PC-9 (cell line): ENCODE data around the gene TOMM70. TPM values are rescaled to one million over a fixed set of nuclear protein-coding genes. Genes with fewer than 3 reads are reported as not detected.
"Not testable (repeated sequence)": the region's sequence is repeated elsewhere in the genome, so short reads cannot be mapped to it uniquely, and the experiment has no call there.

Source experiments
- BruUV-seq: library from RNA; stranded (reverse); fragments of 400-500 nt; replicated peaks from 2 replicates; lab custom pipeline; 2021; lab: Mats Ljungman, UMichigan
- CTCF ChIA-PET: fragments of 300-600 bp; sonication (Branson Sonifier 250); formaldehyde crosslinking; loops from one replicate; lab custom pipeline; 2022; ENCODE audit warnings: antibody characterized with exemption; lab: Charles Lee
- POLR2A ChIA-PET: fragments of 300-600 bp; sonication (Branson Sonifier 250); formaldehyde crosslinking; loops from one replicate; lab custom pipeline; 2022; ENCODE audit warnings: antibody characterized with exemption; ENCODE audit not compliant: unreplicated experiment; lab: Charles Lee
- DNase-seq, 2 experiments: peaks; one replicate each; pipeline versions ENCODE4 v3.0.0 to v3.0.0-alpha.2; 2015 to 2022; ENCODE audit warnings: mixed read lengths in 1 of 2
- H2AFZ ChIP-seq: fragments of 200-600 bp; sonication (generic); 2 replicates; pipeline ENCODE4 v1.8.1; 2017; ENCODE audit warnings: antibody characterized with exemption
- H3F3A ChIP-seq: fragments of 200-600 bp; sonication (generic); 2 replicates; pipeline ENCODE4 v1.8.1; 2017; ENCODE audit warnings: antibody characterized with exemption, mild to moderate bottlenecking, low read depth; ENCODE audit not compliant: insufficient read depth
- H3K27ac ChIP-seq: fragments of 200-600 bp; sonication (generic); 2 replicates; pipeline ENCODE4 v1.6.1; 2016; ENCODE audit warnings: mixed run types
- H3K27me3 ChIP-seq: fragments of 200-600 bp; sonication (generic); 2 replicates; pipeline ENCODE4 v1.6.1; 2016; ENCODE audit warnings: low read depth, mixed run types; ENCODE audit not compliant: insufficient read depth
- H3K36me3 ChIP-seq: fragments of 200-600 bp; sonication (generic); 2 replicates; pipeline ENCODE4 v1.6.1; 2016; ENCODE audit warnings: low read depth, mixed run types
- H3K4me1 ChIP-seq: fragments of 200-600 bp; sonication (generic); replicated peaks from 2 replicates; pipeline ENCODE4 v1.6.1; 2016; ENCODE audit warnings: mixed run types; ENCODE audit not compliant: insufficient read depth
- H3K4me2 ChIP-seq: fragments of 200-600 bp; sonication (generic); 2 replicates; pipeline ENCODE4 v1.6.1; 2017; ENCODE audit warnings: mixed run types
- H3K4me3 ChIP-seq: fragments of 200-600 bp; sonication (generic); 2 replicates; pipeline ENCODE4 v1.6.1; 2016; ENCODE audit warnings: mixed run types
- H3K79me2 ChIP-seq: fragments of 200-600 bp; sonication (generic); 2 replicates; pipeline ENCODE4 v1.6.1; 2017; ENCODE audit warnings: low read depth, mixed run types
- H3K9me2 ChIP-seq: fragments of 200-600 bp; sonication (generic); 2 replicates; pipeline ENCODE4 v1.8.1; 2017; ENCODE audit warnings: mild to moderate bottlenecking; ENCODE audit not compliant: insufficient read depth
- H3K9me3 ChIP-seq: fragments of 200-600 bp; sonication (generic); 2 replicates; pipeline ENCODE4 v1.8.1; 2016; ENCODE audit warnings: low read depth; ENCODE audit not compliant: insufficient read depth
- H4K20me1 ChIP-seq: fragments of 200-600 bp; sonication (generic); 2 replicates; pipeline ENCODE4 v1.8.1; 2017; ENCODE audit not compliant: insufficient read depth
- CTCF ChIP-seq: fragments of 200-600 bp; sonication (generic); conservative IDR thresholded peaks from 2 replicates; pipeline ENCODE4 v1.6.1; 2017; ENCODE audit warnings: mixed run types, antibody characterized with exemption, mild to moderate bottlenecking, moderate library complexity
- EZH2 ChIP-seq: fragments of 200-600 bp; sonication (generic); IDR thresholded peaks from 2 replicates; pipeline ENCODE4 v1.8.0; 2017; ENCODE audit warnings: antibody characterized with exemption, low read depth
- intact Hi-C: fragments of 100-400 bp; cut with micrococcal nuclease; formaldehyde crosslinking; loops from one replicate; pipeline ENCODE4 v1.10.0; 2022; ENCODE audit not compliant: unreplicated experiment
- total RNA-seq: library from RNA; stranded (reverse); gene quantifications from 2 replicates; pipeline ENCODE4 v1.2.3, GENCODE V29; 2021

Gene TOMM70
- total RNA-seq, 1 experiment from 2014 or later = 65.2 TPM

GRCh38 chr3:100331660-100332059 is 69.2 kb downstream of the TOMM70 start:
- CTCF ChIA-PET = interaction anchor here (0.6 kb wide), 1 partner anchor 386 kb away, joined by 3 read pairs; no protein-coding TSS in a partner anchor
- no peak overlapping the region for H3K27ac ChIP-seq
- H3K9me3 ChIP-seq = no peaks in the 10 kb centered on the region
- H3K27me3 ChIP-seq = no peaks in the 10 kb centered on the region
- H2AFZ ChIP-seq = no peak overlapping the region
- intact Hi-C loops = no loop called here
- H3K4me1 ChIP-seq = peaks cover 12% of the 10 kb centered on the region; the same call in 1 of the 2 replicates
- H3K4me2 ChIP-seq = no peak overlapping the region
- BruUV-seq = no TSS peak
- POLR2A ChIA-PET = interaction anchor here (0.6 kb wide), 1 partner anchor 192 kb away, joined by 3 read pairs; no protein-coding TSS in a partner anchor
- no peak for DNase-seq
- H4K20me1 ChIP-seq = no peaks in the 10 kb centered on the region
- no peaks in the 10 kb centered on the region for H3K9me2 ChIP-seq
- H3K4me3 ChIP-seq = no peak overlapping the region
- TF ChIP-seq EZH2 = no peak
- no peak for TF ChIP-seq CTCF
- 0 out of 2 replicates have a peak, but pooled peaks cover 5% of the 10 kb centered on the region for H3K36me3 ChIP-seq
- peaks cover 13% of the 10 kb centered on the region for H3K79me2 ChIP-seq
- H3F3A ChIP-seq = no peaks in the 10 kb centered on the region

- H3K4me1 ChIP-seq = peaks cover 7% of the 10 kb centered on the region; the same call in 1 of the 2 replicates
- no peak for DNase-seq
- no peaks in the 10 kb centered on the region for H3K27me3 ChIP-seq
- H3K79me2 ChIP-seq = peaks cover 8% of the 10 kb centered on the region
- TF ChIP-seq CTCF = no peak
- TF ChIP-seq EZH2 = no peak
- no peak overlapping the region for H2AFZ ChIP-seq
- BruUV-seq = no TSS peak
- H3K4me3 ChIP-seq = no peak overlapping the region
- H3K4me2 ChIP-seq = no peak overlapping the region
- no peaks in the 10 kb centered on the region for H3K9me2 ChIP-seq
- H3F3A ChIP-seq = no peaks in the 10 kb centered on the region
- POLR2A ChIA-PET = interaction anchor here (0.6 kb wide), 1 partner anchor 71 kb away, joined by 3 read pairs; no protein-coding TSS in a partner anchor
- H3K36me3 ChIP-seq = 0 out of 2 replicates have a peak, but pooled peaks cover 5% of the 10 kb centered on the region
- intact Hi-C loops = no loop called here
- CTCF ChIA-PET = interaction anchor here (0.5 kb wide), 1 partner anchor 108 kb away, joined by 7 read pairs; no protein-coding TSS in a partner anchor
- H3K9me3 ChIP-seq = no peaks in the 10 kb centered on the region
- H4K20me1 ChIP-seq = no peaks in the 10 kb centered on the region
- no peak overlapping the region for H3K27ac ChIP-seq
Measured at GRCh38 chr3:100330651-100331050, 70.2 kb downstream of the TOMM70 start.

- Histone ChIP-seq H3K9me3 (no peaks in the 10 kb centered on the region), H3K79me2 (peaks cover under 1% of the 10 kb centered on the region; the same call in 1 of the 2 replicates), H3K4me2 (no peak overlapping the region), H3K27me3 (no peaks in the 10 kb centered on the region), H3K36me3 (0 out of 2 replicates have a peak, but pooled peaks cover 12% of the 10 kb centered on the region), H3K9me2 (no peaks in the 10 kb centered on the region), H4K20me1 (no peaks in the 10 kb centered on the region), H2AFZ (no peak overlapping the region), H3K4me3 (no peak overlapping the region), H3K4me1 (0 out of 2 replicates have a peak, but pooled peaks cover 4% of the 10 kb centered on the region), H3F3A (no peaks in the 10 kb centered on the region), H3K27ac (no peak overlapping the region)
- ChIA-PET POLR2A (no interaction called here), CTCF (interaction anchor here (0.5 kb wide), 1 partner anchor 254 kb away, joined by 5 read pairs; no protein-coding TSS in a partner anchor)
- no peak for DNase-seq
- no peak for TF ChIP-seq EZH2
- no peak for TF ChIP-seq CTCF
- intact Hi-C loops = no loop called here
- no TSS peak for BruUV-seq
Measured at GRCh38 chr3:100329800-100330489, 70.9 kb downstream of the TOMM70 start.

- not testable (repeated sequence) for DNase-seq, BruUV-seq
Measured at GRCh38 chr3:100327377-100327776, 73.5 kb downstream of the TOMM70 start.

More at GRCh38 chr3:100327377-100327776, 73.5 kb downstream of the TOMM70 start:
- H4K20me1 ChIP-seq, H2AFZ ChIP-seq, H3K4me3 ChIP-seq, H3K4me2 ChIP-seq, intact Hi-C loops, H3K27me3 ChIP-seq, H3K27ac ChIP-seq, H3F3A ChIP-seq, H3K9me2 ChIP-seq, H3K4me1 ChIP-seq, H3K79me2 ChIP-seq, H3K9me3 ChIP-seq, CTCF ChIA-PET: not testable (repeated sequence)
- H3K36me3 ChIP-seq = peaks cover 22% of the 10 kb centered on the region; the same call in 1 of the 2 replicates
- POLR2A ChIA-PET = interaction anchor here (0.7 kb wide), 1 partner anchor 1248 kb away, joined by 13 read pairs; no protein-coding TSS in a partner anchor
